GM18502 (cell line): ENCODE data around the gene NPC1.
"Not testable (repeated sequence)": the region's sequence is repeated elsewhere in the genome, so short reads cannot be mapped to it uniquely, and the experiment has no call there.

ENCODE experiments used
- ATAC-seq: cut with Tn5 transposase; IDR thresholded peaks from one replicate; pipeline ENCODE4 v1.9.1; 2021; ENCODE audit warnings: mild to moderate bottlenecking; ENCODE audit not compliant: unreplicated experiment, poor library complexity

NPC1 gene

GRCh38 chr18:23498117-23498516, 88.2 kb downstream of the NPC1 start:
- no peak for ATAC-seq

GRCh38 chr18:23495723-23496440, 90.4 kb downstream of the NPC1 start:
- no peak for ATAC-seq

GRCh38 chr18:23494992-23495391, 91.3 kb downstream of the NPC1 start:
- no peak for ATAC-seq

- no peak for ATAC-seq
Measured at GRCh38 chr18:23493654-23494053, 92.7 kb downstream of the NPC1 start.

- ATAC-seq: not testable (repeated sequence)
Measured at GRCh38 chr18:23489586-23489985, 96.7 kb downstream of the NPC1 start.

GRCh38 chr18:23487738-23488570, 98.4 kb downstream of the NPC1 start:
- ATAC-seq: peak; percentile 69

GRCh38 chr18:23485386-23485785, 100.9 kb downstream of the NPC1 start:
- no peak for ATAC-seq

GRCh38 chr18:23484561-23485182, 101.6 kb downstream of the NPC1 start:
- ATAC-seq: no peak
